Stimulated activated CD4-positive, alpha-beta T cell treated with anti-CD3 and anti-CD28 coated beads, Interleukin-1b, Interleukin-23, amount 100 ng/mL, for 24 hours (primary cell): ENCODE results near the gene COA1.
"Not testable (repeated sequence)": the region's sequence is repeated elsewhere in the genome, so short reads cannot be mapped to it uniquely, and the experiment has no call there.

Source experiments
- DNase-seq, 4 experiments: peaks; one replicate each; pipeline ENCODE4 v3.0.0-alpha.2; 2020; ENCODE audit warnings: low read depth in 4 of 4, low spot score in 1 of 4

COA1 gene

GRCh38 chr7:43729924-43730248, 563 bp upstream of the COA1 start:
- DNase-seq, result no peak

- DNase-seq, result no peak
These were observed 1.8 kb downstream of the COA1 start for GRCh38 chr7:43727494-43727893.

GRCh38 chr7:43727003-43727402, 2.3 kb downstream of the COA1 start:
- no peak for DNase-seq

- DNase-seq, result no peak
These were observed 2.9 kb downstream of the COA1 start for GRCh38 chr7:43726466-43726865.

- no peak for DNase-seq
These were observed 4.1 kb downstream of the COA1 start for GRCh38 chr7:43725251-43725650.

- no peak for DNase-seq
These were observed 6.3 kb downstream of the COA1 start for GRCh38 chr7:43723007-43723341.

- no peak for DNase-seq
These were observed 8.0 kb downstream of the COA1 start for GRCh38 chr7:43721193-43721806.

- no peak for DNase-seq
These were observed 12.7 kb downstream of the COA1 start for GRCh38 chr7:43716598-43716997.

GRCh38 chr7:43715966-43716365, 13.4 kb downstream of the COA1 start:
- DNase-seq, result not testable (repeated sequence)

- DNase-seq, result no peak
These were observed 17.8 kb downstream of the COA1 start for GRCh38 chr7:43711503-43711902.

GRCh38 chr7:43708055-43708454, 21.3 kb downstream of the COA1 start:
- not testable (repeated sequence) for DNase-seq

GRCh38 chr7:43703573-43703972, 25.8 kb downstream of the COA1 start:
- no peak for DNase-seq

GRCh38 chr7:43702974-43703373, 26.3 kb downstream of the COA1 start:
- DNase-seq, result no peak

GRCh38 chr7:43701929-43702328, 27.4 kb downstream of the COA1 start:
- DNase-seq, result no peak

GRCh38 chr7:43701500-43701854, 27.8 kb downstream of the COA1 start:
- DNase-seq, result no peak

GRCh38 chr7:43700646-43701499, 28.4 kb downstream of the COA1 start:
- no peak for DNase-seq

- DNase-seq, result no peak
These were observed 29.2 kb downstream of the COA1 start for GRCh38 chr7:43700059-43700501.

GRCh38 chr7:43698460-43699255, 30.7 kb downstream of the COA1 start:
- no peak for DNase-seq

GRCh38 chr7:43697690-43698089, 31.6 kb downstream of the COA1 start:
- no peak for DNase-seq

GRCh38 chr7:43695365-43695764, 34.0 kb downstream of the COA1 start:
- DNase-seq, result no peak

- DNase-seq, result no peak
These were observed 34.9 kb downstream of the COA1 start for GRCh38 chr7:43694399-43694748.

GRCh38 chr7:43693687-43694398, 35.5 kb downstream of the COA1 start:
- DNase-seq, result no peak
